Mucosa of descending colon (tissue), 3 donors: ENCODE data around the gene ARID1B. TPM values are rescaled to one million over a fixed set of nuclear protein-coding genes. Genes with fewer than 3 reads are reported as not detected.

Experiments used
- ATAC-seq: fragments of 200-7000 bp; cut with Tn5 transposase; one replicate; pipeline ENCODE4 v1.9.1; 2020; ENCODE audit warnings: mild to moderate bottlenecking, moderate library complexity
- DNase-seq, 3 donors: peaks; one replicate each; pipeline ENCODE4 v3.0.0-alpha.2; 2020
- H3K36me3 ChIP-seq: fragments of 200-600 bp; one replicate; pipeline ENCODE4 v1.8.0; 2021; ENCODE audit warnings: low read depth, mild to moderate bottlenecking
- H3K4me1 ChIP-seq: fragments of 200-600 bp; one replicate; pipeline ENCODE4 v1.8.0; 2021; ENCODE audit warnings: low read depth, mild to moderate bottlenecking
- H3K4me3 ChIP-seq: fragments of 200-600 bp; one replicate; pipeline ENCODE4 v1.8.0; 2021; ENCODE audit warnings: mild to moderate bottlenecking
- H3K9me3 ChIP-seq: fragments of 200-600 bp; one replicate; pipeline ENCODE4 v1.8.0; 2021; ENCODE audit warnings: mild to moderate bottlenecking
- CTCF ChIP-seq: fragments of 200-600 bp; IDR thresholded peaks from one replicate; pipeline ENCODE4 v1.8.0; 2022; ENCODE audit warnings: antibody characterized with exemption, mild to moderate bottlenecking
- intact Hi-C, 2 donors: fragments of 100-400 bp; cut with DNase I in 1 of 2; cut with micrococcal nuclease in 1 of 2; formaldehyde crosslinking; loops; one replicate each; pipeline versions ENCODE4 v1.11.0 to v1.11.1; 2022; cut with DNase I, micrococcal nuclease
- total RNA-seq, 3 donors: library from RNA; stranded (reverse); fragmentation: NEBNext Ultra II Directional in 2 of 3; extraction: Animal tissue kit (Norgen Biotek cat#: 25700) in 2 of 3; gene quantifications; one replicate each; pipeline versions ENCODE4 v1.2.1 to v1.2.4, GENCODE V29; 2021 to 2023
- donor health status: DM: no; HTN: no; CAD: no; lungs with moderate emphysema.
- donor health status: DM: no; HTN: no; CAD: no.
- donor health status: DM: no; HTN: yes; CAD: no.

The ARID1B gene
- total RNA-seq, 3 donors from 2014 or later: 71.8 to 102 (median 101) TPM

GRCh38 chr6:156934069-156934460, 156.9 kb downstream of the ARID1B start:
- Histone ChIP-seq H3K4me1 (peaks cover 18% of the 10 kb centered on the region), H3K36me3 (no peaks in the 10 kb centered on the region), H3K4me3 (no peak overlapping the region), H3K9me3 (no peaks in the 10 kb centered on the region)
- DNase-seq (no peak), ATAC-seq (peak; percentile 61)
- intact Hi-C loops: loop anchor here in 1 of 2 donors (10.0 kb wide), 1 partner anchor 149 kb away; no protein-coding TSS in a partner anchor
- TF ChIP-seq CTCF: no peak

- intact Hi-C loops: loop anchor here in 1 of 2 donors (10.0 kb wide), 1 partner anchor 150 kb away; no protein-coding TSS in a partner anchor
- no peak for DNase-seq
- peaks cover 18% of the 10 kb centered on the region for H3K4me1 ChIP-seq
- H3K4me3 ChIP-seq: no peak overlapping the region
- no peak for TF ChIP-seq CTCF
- H3K36me3 ChIP-seq: no peaks in the 10 kb centered on the region
- no peak for ATAC-seq
- no peaks in the 10 kb centered on the region for H3K9me3 ChIP-seq
These were observed 157.8 kb downstream of the ARID1B start for GRCh38 chr6:156935000-156935399.

GRCh38 chr6:156938143-156938542, 161.0 kb downstream of the ARID1B start:
- intact Hi-C loops: loop anchor here in 1 of 2 donors (10.0 kb wide), 1 partner anchor 153 kb away; no protein-coding TSS in a partner anchor
- ATAC-seq (no peak), DNase-seq (no peak)
- Histone ChIP-seq H3K4me3 (no peak overlapping the region), H3K4me1 (peaks cover 3% of the 10 kb centered on the region), H3K9me3 (no peaks in the 10 kb centered on the region), H3K36me3 (no peaks in the 10 kb centered on the region)
- TF ChIP-seq CTCF: no peak

- no peaks in the 10 kb centered on the region for H3K36me3 ChIP-seq
- intact Hi-C loops: no loop called here
- no peak overlapping the region for H3K4me3 ChIP-seq
- DNase-seq (no peak), ATAC-seq (no peak)
- H3K4me1 ChIP-seq: no peaks in the 10 kb centered on the region
- H3K9me3 ChIP-seq: no peaks in the 10 kb centered on the region
- TF ChIP-seq CTCF: no peak
These were observed 163.0 kb downstream of the ARID1B start for GRCh38 chr6:156940221-156940620.

GRCh38 chr6:156942266-156942665, 165.1 kb downstream of the ARID1B start:
- DNase-seq (no peak), ATAC-seq (peak; percentile 39)
- no peak overlapping the region for H3K4me3 ChIP-seq
- no peaks in the 10 kb centered on the region for H3K9me3 ChIP-seq
- TF ChIP-seq CTCF: no peak
- H3K4me1 ChIP-seq: no peaks in the 10 kb centered on the region
- no peaks in the 10 kb centered on the region for H3K36me3 ChIP-seq
- intact Hi-C loops: no loop called here

- no peak for TF ChIP-seq CTCF
- intact Hi-C loops: no loop called here
- Histone ChIP-seq H3K36me3 (no peaks in the 10 kb centered on the region), H3K4me3 (no peak overlapping the region), H3K9me3 (no peaks in the 10 kb centered on the region), H3K4me1 (no peaks in the 10 kb centered on the region)
- ATAC-seq (no peak), DNase-seq (no peak)
These were observed 166.0 kb downstream of the ARID1B start for GRCh38 chr6:156943166-156943565.
